HepG2 (cell line): Measurements from ENCODE around the gene CDK14. TPM values are rescaled to one million over a fixed set of nuclear protein-coding genes. Genes with fewer than 3 reads are reported as not detected.

Experiments
- ATAC-seq: fragments of 200-7000 bp; cut with Tn5 transposase; 3 replicates; pipeline ENCODE4 v1.9.1; 2020; ENCODE audit warnings: mild to moderate bottlenecking, moderate library complexity
- BruUV-seq: library from RNA; stranded (reverse); fragments of 400-500 nt; replicated peaks from 2 replicates; lab custom pipeline; 2021; lab: Mats Ljungman, UMichigan
- CTCF ChIA-PET: fragments of 300-600 bp; formaldehyde crosslinking; extraction: SDS; loops from one replicate; lab custom pipeline; 2021; ENCODE audit warnings: low total read pairs, inconsistent platforms, low intra/inter-chr PET ratio; lab: Yijun Ruan, JAX
- POLR2A ChIA-PET: fragments of 350-600 bp; sonication (Branson Sonifier 250); formaldehyde crosslinking; loops from one replicate; lab custom pipeline; 2020; ENCODE audit warnings: antibody characterized with exemption, inconsistent platforms; lab: Yijun Ruan, JAX
- DNase-seq: peaks from one replicate; pipeline ENCODE4 v3.0.0-alpha.2; 2015; ENCODE audit warnings: low spot score
- FAIRE-seq: peaks from 3 replicates; lab custom pipeline; 2011; peaks lifted over from hg19 to GRCh38; lab: Jason Lieb, UNC
- H2AFZ ChIP-seq: one replicate; pipeline ENCODE4 v1.6.1; 2011; ENCODE audit warnings: low read length, inconsistent platforms
- H3K27ac ChIP-seq: fragments of 300-600 bp; 3 replicates; pipeline ENCODE4 v1.8.0; 2011; ENCODE audit warnings: mixed run types, mild to moderate bottlenecking, mixed read lengths, low read length, inconsistent platforms; ENCODE audit not compliant: insufficient read depth; ENCODE audit errors: extremely low read length
- H3K27me3 ChIP-seq, 2 experiments: fragments of 200-600 bp in 1 of 2; 2 replicates in 1 of 2; 3 replicates in 1 of 2; pipeline versions ENCODE4 v1.6.0 to v1.8.0; 2011; ENCODE audit warnings: low read length in 2 of 2, mild to moderate bottlenecking in 2 of 2, moderate library complexity in 2 of 2, inconsistent platforms in 1 of 2; ENCODE audit not compliant: insufficient read depth in 2 of 2, control insufficient read depth in 1 of 2
- H3K36me3 ChIP-seq, 2 experiments: fragments of 200-600 bp in 1 of 2; replicated peaks in 1 of 2; 2 replicates in 1 of 2; 3 replicates in 1 of 2; pipeline versions ENCODE4 v1.5.1 to v1.8.0; 2011; ENCODE audit warnings: low read length in 2 of 2, inconsistent platforms in 1 of 2; ENCODE audit not compliant: insufficient read depth in 2 of 2, control insufficient read depth in 1 of 2
- H3K4me1 ChIP-seq: 2 replicates; pipeline ENCODE4 v1.5.1; 2012; ENCODE audit warnings: low read length, inconsistent platforms; ENCODE audit not compliant: insufficient read depth
- H3K4me2 ChIP-seq: 2 replicates; pipeline ENCODE4 v1.6.0; 2011; ENCODE audit warnings: low read depth, low read length, inconsistent platforms
- H3K4me3 ChIP-seq, 3 experiments: fragments of 200-600 bp in 1 of 3; sonication (generic), shearing (Covaris generic) in 1 of 3; replicated peaks in 1 of 3; 2 replicates each; pipeline ENCODE4 v1.5.1; 2011 to 2016; ENCODE audit warnings: low read length in 3 of 3, inconsistent platforms in 2 of 3, low read depth in 2 of 3, mild to moderate bottlenecking in 2 of 3, control low read depth in 1 of 3, mixed read lengths in 1 of 3; ENCODE audit not compliant: insufficient read depth in 1 of 3
- H3K79me2 ChIP-seq: one replicate; pipeline ENCODE4 v1.6.1; 2011; ENCODE audit warnings: low read length, inconsistent platforms; ENCODE audit not compliant: insufficient read depth
- H3K9ac ChIP-seq: 2 replicates; pipeline ENCODE4 v1.6.0; 2011; ENCODE audit warnings: mild to moderate bottlenecking, low read depth, low read length, inconsistent platforms; ENCODE audit not compliant: insufficient read depth
- H3K9me3 ChIP-seq: 2 replicates; pipeline ENCODE4 v1.5.1; 2012; ENCODE audit warnings: mild to moderate bottlenecking, low read length
- H4K20me1 ChIP-seq: 2 replicates; pipeline ENCODE4 v1.6.0; 2011; ENCODE audit warnings: inconsistent platforms, mild to moderate bottlenecking, low read length, moderate library complexity; ENCODE audit not compliant: insufficient read depth
- CREM ChIP-seq, 2 experiments: sonication (generic) in 1 of 2; formaldehyde crosslinking in 1 of 2; IDR thresholded peaks; 2 replicates each; pipeline versions ENCODE4 v1.4.0 to v1.6.1; 2016 to 2020; ENCODE audit warnings: antibody characterized with exemption in 1 of 2, mild to moderate bottlenecking in 1 of 2, missing genetic modification reagents in 1 of 2
- ERF ChIP-seq: IDR thresholded peaks from 2 replicates; pipeline ENCODE4 v1.6.1; 2018; ENCODE audit warnings: missing biosample characterization, missing genetic modification reagents
- GTF2F1 ChIP-seq: fragments of 150-350 bp; IDR thresholded peaks from 2 replicates; pipeline ENCODE4 v1.6.1; 2014; ENCODE audit warnings: low read length
- GZF1 ChIP-seq: sonication (generic); formaldehyde crosslinking; IDR thresholded peaks from 2 replicates; pipeline ENCODE4 v1.5.1; 2020; ENCODE audit warnings: mild to moderate bottlenecking, missing genetic modification reagents
- HNF1A ChIP-seq, 2 experiments: sonication (generic) in 1 of 2; formaldehyde crosslinking in 1 of 2; IDR thresholded peaks; 2 replicates each; pipeline versions ENCODE4 v1.4.0 to v1.6.1; 2016 to 2020; ENCODE audit warnings: borderline replicate concordance in 1 of 2, low read depth in 1 of 2, mild to moderate bottlenecking in 1 of 2, missing genetic modification reagents in 1 of 2
- MAF1 ChIP-seq: sonication (generic); formaldehyde crosslinking; IDR thresholded peaks from 2 replicates; pipeline ENCODE4 v1.5.0; 2020; ENCODE audit warnings: missing genetic modification reagents, borderline replicate concordance
- MEF2D ChIP-seq: sonication (generic); formaldehyde crosslinking; IDR thresholded peaks from 2 replicates; pipeline ENCODE4 v1.5.1; 2020; ENCODE audit warnings: mild to moderate bottlenecking, missing genetic modification reagents
- NFAT5 ChIP-seq: sonication (generic); formaldehyde crosslinking; IDR thresholded peaks from 2 replicates; pipeline ENCODE4 v1.4.0; 2020; ENCODE audit warnings: missing genetic modification reagents
- NFE2 ChIP-seq: sonication (generic); formaldehyde crosslinking; IDR thresholded peaks from 2 replicates; pipeline ENCODE4 v1.4.0; 2020; ENCODE audit warnings: missing genetic modification reagents
- POLR2AphosphoS2 ChIP-seq: IDR thresholded peaks from 2 replicates; pipeline ENCODE4 v1.6.1; 2011; ENCODE audit warnings: low read depth, low read length, improper control_type of control experiment
- SIX1 ChIP-seq: sonication (generic); formaldehyde crosslinking; IDR thresholded peaks from 2 replicates; pipeline ENCODE4 v1.4.0; 2020; ENCODE audit warnings: missing genetic modification reagents, borderline replicate concordance
- SMAD3 ChIP-seq: sonication (generic); formaldehyde crosslinking; IDR thresholded peaks from 2 replicates; pipeline ENCODE4 v1.4.0; 2020; ENCODE audit warnings: missing genetic modification reagents
- ZNF75D ChIP-seq: sonication (generic); formaldehyde crosslinking; IDR thresholded peaks from 2 replicates; pipeline ENCODE4 v1.8.1; 2023; ENCODE audit warnings: missing genetic modification reagents, mild to moderate bottlenecking, borderline replicate concordance
- WGBS: methylation state at CpG from one replicate; pipeline ENCODE4 v1.1.6; 2017; ENCODE audit warnings: low lambda C conversion rate; 5-methylcytosine and 5-hydroxymethylcytosine counted together
- in situ Hi-C: cut with HindIII; loops from 2 replicates; pipeline ENCODE4 v1.10.0; 2017; ENCODE audit warnings: low pct_unique_long_range_greater_than_20kb; ENCODE audit not compliant: extremely low pct_ligation_motif_present
- intact Hi-C: fragments of 100-400 bp; cut with micrococcal nuclease; formaldehyde crosslinking; loops from one replicate; pipeline ENCODE4 v1.10.0; 2022; ENCODE audit not compliant: unreplicated experiment
- polyA plus RNA-seq, 8 experiments: library from polyadenylated mRNA; depleted of rRNA in 3 of 8; stranded (reverse) in 7 of 8; unstranded in 1 of 8; fragments of >200 nt; fragmentation: Illumina TruSeq in 4 of 8; extraction: Trizol in 4 of 8; gene quantifications; 2 replicates each; pipeline versions ENCODE4 v1.2.1 to v1.2.3, GENCODE V29; 2011 to 2016; ENCODE audit warnings: low read depth in 4 of 8, missing spikeins in 1 of 8, mixed read lengths in 1 of 8; ENCODE audit not compliant: insufficient read depth in 1 of 8
- total RNA-seq, 5 experiments: library from RNA; depleted of rRNA; stranded (reverse); fragments of >200 nt; fragmentation: Illumina TruSeq; extraction: Trizol; gene quantifications; 2 replicates each; pipeline ENCODE4 v1.2.3, GENCODE V29; 2016; ENCODE audit warnings: low read depth in 1 of 5

Gene CDK14
- total and polyA plus RNA-seq, 2 of the 13 experiments (the other 11 are each of a cell fraction or from before 2014, with no cell fraction given): 0.26 to 0.71 TPM

- no peak for TF ChIP-seq ZNF75D (CRISPR knock-in tag)
- TF ChIP-seq MAF1 (CRISPR knock-in tag): no peak
- no peak for TF ChIP-seq HNF1A (IDR thresholded peaks at IDR 0.05; ENCODE audit: low read depth)
- TF ChIP-seq HNF1A (CRISPR knock-in tag; IDR thresholded peaks at IDR 0.05; ENCODE audit: borderline replicate concordance): no peak
- no peak for TF ChIP-seq NFE2 (CRISPR knock-in tag)
- no peak for TF ChIP-seq SIX1
- no peak for TF ChIP-seq CREM (IDR thresholded peaks at IDR 0.05)
- TF ChIP-seq CREM (CRISPR knock-in tag; IDR thresholded peaks at IDR 0.05): no peak
- TF ChIP-seq SMAD3 (CRISPR knock-in tag): no peak
- no peak for TF ChIP-seq GZF1
- TF ChIP-seq POLR2AphosphoS2: no peak
These were observed 61.4 kb downstream of the CDK14 start (continued) for GRCh38 chr7:90657481-90657880.

GRCh38 chr7:90660100-90660499 is 64.0 kb downstream of the CDK14 start:
- WGBS: 25% methylated on average over 2 of the region's 2 CpGs
- intact Hi-C loops: no loop called here

More at GRCh38 chr7:90660100-90660499, 64.0 kb downstream of the CDK14 start:
- no peaks in the 10 kb centered on the region for H3K79me2 ChIP-seq
- in situ Hi-C loops: no loop called here
- H3K27ac ChIP-seq: no peak overlapping the region
- H2AFZ ChIP-seq: no peak overlapping the region
- ATAC-seq: no peak
- DNase-seq: no peak
- no TSS peak for BruUV-seq
- no peak overlapping the region for H3K9ac ChIP-seq
- no peaks in the 10 kb centered on the region for H4K20me1 ChIP-seq
- H3K4me1 ChIP-seq: no peaks in the 10 kb centered on the region
- no peak for FAIRE-seq
- POLR2A ChIA-PET: no interaction called here
- H3K4me3 ChIP-seq: no peak overlapping the region
- H3K27me3 ChIP-seq: no peaks in the 10 kb centered on the region
- H3K9me3 ChIP-seq: no peaks in the 10 kb centered on the region
- H3K36me3 ChIP-seq: no peaks in the 10 kb centered on the region
- no peak for TF ChIP-seq GTF2F1
- TF ChIP-seq NFAT5 (CRISPR knock-in tag): no peak
- no peak for TF ChIP-seq ERF
- no peak for TF ChIP-seq MEF2D (CRISPR knock-in tag)
- TF ChIP-seq, all 625 proteins: peak for 0
- CTCF ChIA-PET: no interaction called here
- H3K4me2 ChIP-seq: no peak overlapping the region
